H1 (cell line): ENCODE data around the gene ENAH.

Experiments
- CEBPB ChIP-seq: IDR thresholded peaks from 2 replicates; pipeline ENCODE4 v1.6.1; 2012; ENCODE audit warnings: low read depth, low read length
- CHD7 ChIP-seq: fragments of 300-600 bp; sonication (generic); IDR thresholded peaks from 2 replicates; pipeline ENCODE4 v1.7.1; 2012; ENCODE audit warnings: low read length, moderate library complexity, mild to moderate bottlenecking, inconsistent platforms; ENCODE audit not compliant: insufficient replicate concordance
- CREB1 ChIP-seq: IDR thresholded peaks from 2 replicates; pipeline ENCODE4 v1.6.1; 2012; ENCODE audit warnings: inconsistent platforms
- CTCF ChIP-seq, 3 experiments: IDR thresholded peaks; 1 replicate in 2 of 3; 2 replicates in 1 of 3; pipeline versions ENCODE4 v1.5.1 to v1.6.1; 2011; ENCODE audit warnings: low read length in 3 of 3, mild to moderate bottlenecking in 3 of 3, inconsistent platforms in 2 of 3, low read depth in 1 of 3, moderate library complexity in 1 of 3; ENCODE audit not compliant: insufficient read depth in 1 of 3; ENCODE audit errors: control extremely low read depth in 1 of 3
- EP300 ChIP-seq, 2 experiments: IDR thresholded peaks; 1 replicate in 1 of 2; 2 replicates in 1 of 2; pipeline ENCODE4 v1.6.1; 2011 to 2012; ENCODE audit warnings: low read depth in 2 of 2, low read length in 2 of 2, mild to moderate bottlenecking in 2 of 2, borderline replicate concordance in 1 of 2, inconsistent platforms in 1 of 2, moderate library complexity in 1 of 2
- EZH2 ChIP-seq: fragments of 200-600 bp; sonication (generic); IDR thresholded peaks from 2 replicates; pipeline ENCODE4 v1.7.1; 2012; ENCODE audit warnings: low read depth, mild to moderate bottlenecking, moderate library complexity, low read length, inconsistent platforms; ENCODE audit not compliant: severe bottlenecking
- JUND ChIP-seq: IDR thresholded peaks from 2 replicates; pipeline ENCODE4 v1.6.1; 2011; ENCODE audit warnings: mild to moderate bottlenecking, improper control_type of control experiment, low read length
- KDM1A ChIP-seq: fragments of 200-600, 300-600 bp; sonication (generic); IDR thresholded peaks from 2 replicates; pipeline ENCODE4 v1.7.1; 2016; ENCODE audit warnings: mild to moderate bottlenecking, low read length, borderline replicate concordance
- KDM5A ChIP-seq: fragments of 200-600 bp; IDR thresholded peaks from 2 replicates; pipeline ENCODE4 v1.7.1; 2012; ENCODE audit warnings: mild to moderate bottlenecking, low read length, inconsistent platforms, mixed read lengths
- MAX ChIP-seq: IDR thresholded peaks from 2 replicates; pipeline ENCODE4 v1.6.1; 2012; ENCODE audit warnings: inconsistent platforms
- POLR2A ChIP-seq, 2 experiments: IDR thresholded peaks; 1 replicate in 1 of 2; 2 replicates in 1 of 2; pipeline ENCODE4 v1.6.1; 2011; ENCODE audit warnings: low read depth in 2 of 2, low read length in 2 of 2, mild to moderate bottlenecking in 2 of 2; ENCODE audit errors: control extremely low read depth in 1 of 2
- RAD21 ChIP-seq, 2 experiments: IDR thresholded peaks in 1 of 2; conservative IDR thresholded peaks in 1 of 2; 2 replicates each; pipeline ENCODE4 v1.6.1; 2011; ENCODE audit warnings: low read depth in 2 of 2, low read length in 2 of 2, improper control_type of control experiment in 1 of 2, inconsistent platforms in 1 of 2, mild to moderate bottlenecking in 1 of 2, moderate library complexity in 1 of 2
- SIN3A ChIP-seq, 2 experiments: IDR thresholded peaks in 1 of 2; conservative IDR thresholded peaks in 1 of 2; 2 replicates each; pipeline ENCODE4 v1.6.1; 2011 to 2012; ENCODE audit warnings: low read length in 2 of 2, improper control_type of control experiment in 1 of 2, low read depth in 1 of 2, mild to moderate bottlenecking in 1 of 2

- TF ChIP-seq EP300 (IDR thresholded peaks at IDR 0.05; ENCODE audit: borderline replicate concordance in 1 of 2, low read depth in 2 of 2, low read length in 2 of 2): no peak
- TF ChIP-seq JUND: no peak
- no peak for TF ChIP-seq MAX
- TF ChIP-seq CEBPB: no peak
- TF ChIP-seq CTCF (IDR thresholded peaks at IDR 0.05; ENCODE audit: control extremely low read depth in 1 of 3, insufficient read depth in 1 of 3, low read depth in 1 of 3, low read length in 3 of 3): no peak
- TF ChIP-seq POLR2A (IDR thresholded peaks at IDR 0.05; ENCODE audit: control extremely low read depth in 1 of 2, low read depth in 2 of 2, low read length in 2 of 2): no peak
- no peak for TF ChIP-seq KDM1A
- TF ChIP-seq CREB1: no peak
- TF ChIP-seq CHD7: no peak
- TF ChIP-seq KDM5A: no peak
- no peak for TF ChIP-seq SIN3A (conservative IDR thresholded peaks at IDR 0.05 in 1 of 2, IDR thresholded peaks at IDR 0.05 in 1 of 2; ENCODE audit: low read depth in 1 of 2, low read length in 2 of 2)
- no peak for TF ChIP-seq EZH2
- TF ChIP-seq RAD21 (IDR thresholded peaks at IDR 0.05 in 1 of 2, conservative IDR thresholded peaks at IDR 0.05 in 1 of 2; ENCODE audit: low read depth in 2 of 2, low read length in 2 of 2): no peak
These were observed 126.0 kb downstream of the ENAH start for GRCh38 chr1:225526878-225527277.
